DOHH2 (cell line): ENCODE data around the gene HSPA1L.

Experiments
- H3F3A ChIP-seq: fragments of 200-600 bp; sonication (generic), shearing (Covaris generic); 2 replicates; pipeline ENCODE4 v1.6.0; 2016; ENCODE audit warnings: antibody characterized with exemption, mild to moderate bottlenecking; ENCODE audit not compliant: control insufficient read depth, insufficient read depth
- H3K27ac ChIP-seq: fragments of 200-600 bp; sonication (generic); 2 replicates; pipeline ENCODE4 v1.5.1; 2014; ENCODE audit warnings: low read depth, mild to moderate bottlenecking, low read length, moderate library complexity
- H3K27me3 ChIP-seq: fragments of 200-600 bp; sonication (generic); 2 replicates; pipeline ENCODE4 v1.6.1; 2014; ENCODE audit warnings: mild to moderate bottlenecking, low read length, mixed read lengths; ENCODE audit not compliant: control insufficient read depth
- H3K36me3 ChIP-seq: fragments of 200-600 bp; sonication (generic); 2 replicates; pipeline ENCODE4 v1.6.1; 2014; ENCODE audit warnings: mild to moderate bottlenecking, low read length, moderate library complexity, mixed read lengths; ENCODE audit not compliant: control insufficient read depth
- H3K4me1 ChIP-seq: fragments of 200-600 bp; sonication (generic); 2 replicates; pipeline ENCODE4 v1.6.1; 2014; ENCODE audit warnings: mild to moderate bottlenecking, low read length, mixed read lengths; ENCODE audit not compliant: control insufficient read depth
- H3K4me2 ChIP-seq: fragments of 200-600 bp; sonication (generic); 2 replicates; pipeline ENCODE4 v1.6.0; 2014; ENCODE audit warnings: mild to moderate bottlenecking, low read length, moderate library complexity
- H3K4me3 ChIP-seq: fragments of 200-600 bp; sonication (generic); 2 replicates; pipeline ENCODE4 v1.5.1; 2014; ENCODE audit warnings: mild to moderate bottlenecking, low read length, mixed read lengths
- H3K79me2 ChIP-seq: fragments of 200-600 bp; sonication (generic); 2 replicates; pipeline ENCODE4 v1.6.1; 2014; ENCODE audit warnings: mild to moderate bottlenecking, low read length, mixed read lengths; ENCODE audit not compliant: control insufficient read depth
- H3K9me2 ChIP-seq: fragments of 200-600 bp; sonication (generic); replicated peaks from 2 replicates; pipeline ENCODE4 v1.6.1; 2014; ENCODE audit warnings: mild to moderate bottlenecking, low read length, mixed read lengths; ENCODE audit not compliant: control insufficient read depth
- H3K9me3 ChIP-seq: fragments of 200-600 bp; sonication (generic); 2 replicates; pipeline ENCODE4 v1.6.1; 2014; ENCODE audit warnings: antibody characterized with exemption, low read length, mixed read lengths; ENCODE audit not compliant: control insufficient read depth, insufficient read depth
- H4K20me1 ChIP-seq: fragments of 200-600 bp; sonication (generic); 2 replicates; pipeline ENCODE4 v1.6.0; 2014; ENCODE audit warnings: low read depth, mild to moderate bottlenecking, antibody characterized with exemption, low read length, moderate library complexity; ENCODE audit not compliant: control insufficient read depth, insufficient read depth
- EZH2phosphoT487 ChIP-seq: fragments of 200-600 bp; sonication (generic); IDR thresholded peaks from 2 replicates; pipeline ENCODE4 v1.6.1; 2017; ENCODE audit warnings: borderline replicate concordance, mild to moderate bottlenecking, antibody characterized with exemption, low read length, moderate library complexity, mixed read lengths
- TF ChIP-seq, protein P1 (sequence below): fragments of 200-600 bp; sonication (generic); IDR thresholded peaks from one replicate; pipeline ENCODE4 v1.5.1; 2014; ENCODE audit warnings: antibody characterized with exemption, mild to moderate bottlenecking, low read depth, low read length; ENCODE audit not compliant: poor library complexity, severe bottlenecking

Gene HSPA1L

DNA sequence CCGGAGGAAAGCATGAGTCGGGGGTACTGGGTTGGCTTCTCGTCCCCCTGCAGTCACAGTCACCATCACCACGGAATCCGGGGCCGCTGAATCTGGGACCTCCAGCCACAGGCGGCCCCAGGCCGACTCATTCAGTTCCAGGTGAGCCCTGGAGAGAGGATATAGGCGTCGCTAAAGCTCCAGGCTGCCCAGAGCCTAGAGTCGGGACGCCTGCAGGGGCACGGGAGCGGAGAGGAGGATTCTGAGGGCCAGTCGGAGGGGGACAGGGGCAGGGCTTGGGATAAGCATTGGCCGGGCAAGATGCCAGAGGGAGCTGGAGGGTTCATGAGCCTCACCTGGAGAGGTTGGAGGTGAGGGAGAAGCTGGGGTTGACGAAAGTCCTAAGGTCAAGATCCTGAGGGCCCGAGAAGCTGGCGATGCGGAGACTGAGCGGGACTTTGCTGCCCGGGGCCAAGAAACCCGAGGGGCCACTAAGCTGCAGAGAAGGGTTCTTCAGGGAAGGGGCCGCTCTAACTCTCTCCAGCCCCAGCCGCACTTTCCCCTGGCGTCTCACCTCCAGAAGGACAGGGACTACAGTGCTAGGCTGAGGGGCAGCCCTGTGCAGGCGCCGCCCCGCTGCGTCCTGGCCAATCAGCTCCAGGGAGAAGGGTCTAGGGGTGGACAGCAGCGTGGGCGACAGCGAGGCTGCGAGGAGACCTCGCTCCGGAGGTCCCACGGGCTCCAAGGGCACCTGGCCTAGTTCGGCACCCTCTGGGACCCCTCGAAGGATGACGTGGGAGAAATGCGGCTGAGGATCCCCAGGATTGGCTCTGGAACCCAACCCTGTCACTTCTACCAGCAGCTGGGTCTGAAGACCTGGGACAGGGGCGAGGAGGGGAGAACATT is 48.9 kb downstream of the HSPA1L start:
- Histone ChIP-seq H3K9me3 (no peaks in the 10 kb centered on the region), H3K4me3 (no peak overlapping the region), H3K4me2 (no peak overlapping the region), H3K79me2 (no peaks in the 10 kb centered on the region), H3K4me1 (peaks cover 4% of the 10 kb centered on the region; the same call in 1 of the 2 replicates), H3K9me2 (no peaks in the 10 kb centered on the region), H3K27me3 (no peaks in the 10 kb centered on the region), H3K36me3 (peaks cover 22% of the 10 kb centered on the region), H3K27ac (no peak overlapping the region), H4K20me1 (no peaks in the 10 kb centered on the region), H3F3A (no peaks in the 10 kb centered on the region)
- TF ChIP-seq, protein P1, sequence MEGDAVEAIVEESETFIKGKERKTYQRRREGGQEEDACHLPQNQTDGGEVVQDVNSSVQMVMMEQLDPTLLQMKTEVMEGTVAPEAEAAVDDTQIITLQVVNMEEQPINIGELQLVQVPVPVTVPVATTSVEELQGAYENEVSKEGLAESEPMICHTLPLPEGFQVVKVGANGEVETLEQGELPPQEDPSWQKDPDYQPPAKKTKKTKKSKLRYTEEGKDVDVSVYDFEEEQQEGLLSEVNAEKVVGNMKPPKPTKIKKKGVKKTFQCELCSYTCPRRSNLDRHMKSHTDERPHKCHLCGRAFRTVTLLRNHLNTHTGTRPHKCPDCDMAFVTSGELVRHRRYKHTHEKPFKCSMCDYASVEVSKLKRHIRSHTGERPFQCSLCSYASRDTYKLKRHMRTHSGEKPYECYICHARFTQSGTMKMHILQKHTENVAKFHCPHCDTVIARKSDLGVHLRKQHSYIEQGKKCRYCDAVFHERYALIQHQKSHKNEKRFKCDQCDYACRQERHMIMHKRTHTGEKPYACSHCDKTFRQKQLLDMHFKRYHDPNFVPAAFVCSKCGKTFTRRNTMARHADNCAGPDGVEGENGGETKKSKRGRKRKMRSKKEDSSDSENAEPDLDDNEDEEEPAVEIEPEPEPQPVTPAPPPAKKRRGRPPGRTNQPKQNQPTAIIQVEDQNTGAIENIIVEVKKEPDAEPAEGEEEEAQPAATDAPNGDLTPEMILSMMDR = no peak
- TF ChIP-seq EZH2phosphoT487 = no peak

DNA sequence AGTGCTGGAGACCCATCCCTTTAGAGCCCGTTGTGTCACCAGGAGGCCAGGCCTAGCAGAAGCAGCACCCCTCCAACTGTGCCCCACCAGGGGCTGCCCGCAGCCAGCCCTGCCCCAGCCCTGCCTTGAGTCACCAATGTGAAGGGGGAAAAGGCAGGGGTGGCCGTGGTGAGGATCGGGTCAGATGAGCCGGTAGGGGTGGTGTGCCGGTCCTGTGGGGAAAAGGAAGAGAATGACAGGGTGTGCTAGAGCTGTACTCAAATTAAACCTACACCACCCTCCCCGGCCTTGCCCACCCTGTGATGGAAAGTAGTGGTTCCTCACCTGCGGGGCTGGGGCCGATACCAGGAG is 49.5 kb downstream of the HSPA1L start:
- H3K9me2 ChIP-seq = no peaks in the 10 kb centered on the region
- no peaks in the 10 kb centered on the region for H3K27me3 ChIP-seq
- no peaks in the 10 kb centered on the region for H4K20me1 ChIP-seq
- no peaks in the 10 kb centered on the region for H3K9me3 ChIP-seq
- no peaks in the 10 kb centered on the region for H3F3A ChIP-seq
- H3K79me2 ChIP-seq = no peaks in the 10 kb centered on the region
- H3K27ac ChIP-seq = no peak overlapping the region
- H3K4me2 ChIP-seq = no peak overlapping the region
- H3K4me1 ChIP-seq = peaks cover 4% of the 10 kb centered on the region; the same call in 1 of the 2 replicates
- TF ChIP-seq EZH2phosphoT487 = no peak
- H3K36me3 ChIP-seq = peaks cover 28% of the 10 kb centered on the region
- no peak overlapping the region for H3K4me3 ChIP-seq

DNA sequence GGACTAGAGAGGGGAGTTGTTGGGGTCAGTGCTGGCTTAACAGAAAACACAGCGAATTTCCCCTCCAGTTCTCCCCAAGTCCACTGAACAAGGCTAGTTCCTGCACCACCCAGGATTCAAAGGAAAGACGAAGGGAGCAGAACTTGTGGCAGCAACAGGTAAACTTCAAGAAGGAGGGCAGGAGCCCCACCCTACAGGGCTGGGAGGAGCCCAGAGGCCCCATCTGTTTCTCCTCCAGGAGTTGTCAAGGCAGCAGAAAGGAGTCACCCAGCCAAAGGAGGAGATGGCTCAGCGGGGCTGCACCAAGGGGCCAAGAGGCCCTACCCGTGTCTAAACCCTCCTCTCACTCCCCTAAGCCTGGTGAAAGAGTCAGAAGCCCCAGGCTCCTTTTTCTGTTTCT is 50.9 kb downstream of the HSPA1L start:
- Histone ChIP-seq H3K79me2 (no peaks in the 10 kb centered on the region), H3K27ac (no peak overlapping the region), H4K20me1 (no peaks in the 10 kb centered on the region), H3K4me2 (no peak overlapping the region), H3K4me3 (no peak overlapping the region), H3K27me3 (no peaks in the 10 kb centered on the region), H3K9me3 (no peaks in the 10 kb centered on the region), H3K4me1 (peaks cover 4% of the 10 kb centered on the region; the same call in 1 of the 2 replicates), H3K36me3 (peaks cover 41% of the 10 kb centered on the region), H3F3A (no peaks in the 10 kb centered on the region), H3K9me2 (no peaks in the 10 kb centered on the region)
- no peak for TF ChIP-seq EZH2phosphoT487
- TF ChIP-seq, protein P1 = no peak

DNA sequence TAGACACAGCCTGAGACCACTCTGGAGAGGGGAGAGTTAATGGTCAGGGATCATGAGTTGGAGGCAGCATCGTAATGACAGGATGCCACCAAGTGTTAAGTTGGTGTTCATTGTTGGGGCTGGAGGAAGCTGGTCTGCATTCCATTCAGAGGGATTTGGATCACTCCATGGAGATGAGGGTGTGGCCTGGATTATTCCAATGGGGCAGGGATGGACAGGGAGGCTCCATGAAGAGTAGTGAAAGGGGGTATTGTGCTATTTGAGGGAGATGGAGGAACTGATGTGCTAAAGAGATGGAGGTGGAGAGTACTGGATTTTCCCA is 51.5 kb downstream of the HSPA1L start:
- Histone ChIP-seq H3K27me3 (no peaks in the 10 kb centered on the region), H3K79me2 (no peaks in the 10 kb centered on the region), H4K20me1 (no peaks in the 10 kb centered on the region), H3K36me3 (peaks cover 47% of the 10 kb centered on the region), H3K4me3 (no peak overlapping the region), H3K9me3 (no peaks in the 10 kb centered on the region), H3K9me2 (no peaks in the 10 kb centered on the region), H3K4me1 (no peaks in the 10 kb centered on the region), H3F3A (no peaks in the 10 kb centered on the region), H3K27ac (no peak overlapping the region), H3K4me2 (no peak overlapping the region)
- no peak for TF ChIP-seq EZH2phosphoT487
- TF ChIP-seq, protein P1 = no peak
